Type B pancreatic cell (in vitro differentiated cells): ENCODE results near the gene CAMTA1. TPM values are rescaled to one million over a fixed set of nuclear protein-coding genes. Genes with fewer than 3 reads are reported as not detected.

Experiments
- DNase-seq: peaks from one replicate; pipeline ENCODE4 v3.0.0; 2021; ENCODE audit warnings: mixed read lengths; ENCODE audit not compliant: unreplicated experiment; ENCODE audit errors: extremely low spot score
- H3K27ac Mint-ChIP-seq: 2 replicates; pipeline ENCODE4 v1.8.0; 2021; ENCODE audit warnings: mild to moderate bottlenecking, mixed read lengths
- H3K27me3 Mint-ChIP-seq: 2 replicates; pipeline ENCODE4 v1.8.0; 2021; ENCODE audit warnings: mixed read lengths
- H3K36me3 Mint-ChIP-seq: 2 replicates; pipeline ENCODE4 v1.8.0; 2021; ENCODE audit warnings: mixed read lengths
- H3K4me1 Mint-ChIP-seq: one replicate; pipeline ENCODE4 v1.8.0; 2021; ENCODE audit warnings: mixed read lengths; ENCODE audit not compliant: unreplicated experiment
- H3K4me3 Mint-ChIP-seq: 2 replicates; pipeline ENCODE4 v1.8.0; 2021; ENCODE audit warnings: mild to moderate bottlenecking, mixed read lengths
- H3K9me3 Mint-ChIP-seq: 2 replicates; pipeline ENCODE4 v1.8.0; 2021; ENCODE audit warnings: mixed read lengths
- total RNA-seq: library from RNA; stranded (reverse); gene quantifications from 2 replicates; pipeline ENCODE4 v1.2.1, GENCODE V29; 2021; ENCODE audit warnings: low replicate concordance
- TF ChIP-seq, protein P1 (sequence below): fragments of 200-600 bp; sonication (generic); conservative IDR thresholded peaks from 2 replicates; pipeline ENCODE4 v1.5.0; 2021; ENCODE audit warnings: antibody characterized with exemption, mild to moderate bottlenecking

The CAMTA1 gene
- total RNA-seq, 1 donor from 2014 or later, result 82.5 TPM

GRCh38 chr1:7485826-7486225 lies 700.6 kb downstream of the CAMTA1 start:
- no peaks in the 10 kb centered on the region for H3K36me3 Mint-ChIP-seq
- TF ChIP-seq, protein P1, sequence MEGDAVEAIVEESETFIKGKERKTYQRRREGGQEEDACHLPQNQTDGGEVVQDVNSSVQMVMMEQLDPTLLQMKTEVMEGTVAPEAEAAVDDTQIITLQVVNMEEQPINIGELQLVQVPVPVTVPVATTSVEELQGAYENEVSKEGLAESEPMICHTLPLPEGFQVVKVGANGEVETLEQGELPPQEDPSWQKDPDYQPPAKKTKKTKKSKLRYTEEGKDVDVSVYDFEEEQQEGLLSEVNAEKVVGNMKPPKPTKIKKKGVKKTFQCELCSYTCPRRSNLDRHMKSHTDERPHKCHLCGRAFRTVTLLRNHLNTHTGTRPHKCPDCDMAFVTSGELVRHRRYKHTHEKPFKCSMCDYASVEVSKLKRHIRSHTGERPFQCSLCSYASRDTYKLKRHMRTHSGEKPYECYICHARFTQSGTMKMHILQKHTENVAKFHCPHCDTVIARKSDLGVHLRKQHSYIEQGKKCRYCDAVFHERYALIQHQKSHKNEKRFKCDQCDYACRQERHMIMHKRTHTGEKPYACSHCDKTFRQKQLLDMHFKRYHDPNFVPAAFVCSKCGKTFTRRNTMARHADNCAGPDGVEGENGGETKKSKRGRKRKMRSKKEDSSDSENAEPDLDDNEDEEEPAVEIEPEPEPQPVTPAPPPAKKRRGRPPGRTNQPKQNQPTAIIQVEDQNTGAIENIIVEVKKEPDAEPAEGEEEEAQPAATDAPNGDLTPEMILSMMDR, result no peak
- no peaks in the 10 kb centered on the region for H3K27me3 Mint-ChIP-seq
- no peaks in the 10 kb centered on the region for H3K9me3 Mint-ChIP-seq
- H3K4me1 Mint-ChIP-seq, result peaks cover 8% of the 10 kb centered on the region
- H3K4me3 Mint-ChIP-seq, result no peak overlapping the region
- no peak for DNase-seq
- H3K27ac Mint-ChIP-seq, result no peak overlapping the region

DNA sequence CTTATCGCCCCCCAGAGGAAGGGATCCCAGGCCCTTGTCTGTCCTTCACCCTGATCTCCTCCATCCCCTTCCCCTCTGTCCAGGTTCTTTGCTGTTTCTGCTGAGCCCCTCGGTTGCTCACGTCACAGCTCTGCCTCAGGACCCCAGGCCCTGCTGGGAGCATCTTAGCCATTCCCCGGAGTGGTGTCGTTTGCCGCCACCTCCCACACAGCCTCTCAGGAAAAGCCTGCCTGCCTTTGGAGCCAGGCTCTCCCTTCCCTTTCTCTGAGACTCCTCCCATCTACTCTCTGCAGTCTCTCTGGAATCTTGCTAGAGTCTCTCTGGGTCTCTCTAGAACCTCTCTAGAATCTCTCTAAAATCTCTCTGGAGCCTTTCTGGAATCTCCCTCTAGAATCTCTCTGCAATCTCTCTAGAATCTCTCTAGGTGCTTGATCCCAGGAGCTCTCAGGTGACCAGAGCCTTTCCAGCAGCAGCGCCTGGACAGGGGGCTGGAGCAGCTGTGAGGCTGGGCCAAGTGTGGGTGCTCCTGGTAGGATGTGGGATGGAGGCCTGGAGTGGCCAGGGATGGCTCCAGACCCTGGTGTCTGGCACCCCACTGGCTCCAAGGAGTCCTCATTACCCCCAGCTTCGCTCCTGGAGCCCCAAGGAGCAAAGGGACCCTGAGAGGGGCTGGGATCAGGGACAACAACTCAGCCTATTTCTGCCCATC lies 702.7 kb downstream of the CAMTA1 start:
- Mint-ChIP-seq H3K36me3 (peaks cover 3% of the 10 kb centered on the region), H3K4me1 (peaks cover 25% of the 10 kb centered on the region), H3K27me3 (no peaks in the 10 kb centered on the region), H3K9me3 (no peaks in the 10 kb centered on the region), H3K27ac (no peak overlapping the region), H3K4me3 (no peak overlapping the region)
- TF ChIP-seq, protein P1, result no peak
- DNase-seq, result no peak

- H3K4me1 Mint-ChIP-seq, result peaks cover 26% of the 10 kb centered on the region
- TF ChIP-seq, protein P1, result no peak
- no peaks in the 10 kb centered on the region for H3K27me3 Mint-ChIP-seq
- peaks cover 7% of the 10 kb centered on the region for H3K36me3 Mint-ChIP-seq
- H3K4me3 Mint-ChIP-seq, result no peak overlapping the region
- DNase-seq, result no peak
- no peaks in the 10 kb centered on the region for H3K9me3 Mint-ChIP-seq
- H3K27ac Mint-ChIP-seq, result no peak overlapping the region
Measured at GRCh38 chr1:7488475-7488842, 703.2 kb downstream of the CAMTA1 start.

DNA sequence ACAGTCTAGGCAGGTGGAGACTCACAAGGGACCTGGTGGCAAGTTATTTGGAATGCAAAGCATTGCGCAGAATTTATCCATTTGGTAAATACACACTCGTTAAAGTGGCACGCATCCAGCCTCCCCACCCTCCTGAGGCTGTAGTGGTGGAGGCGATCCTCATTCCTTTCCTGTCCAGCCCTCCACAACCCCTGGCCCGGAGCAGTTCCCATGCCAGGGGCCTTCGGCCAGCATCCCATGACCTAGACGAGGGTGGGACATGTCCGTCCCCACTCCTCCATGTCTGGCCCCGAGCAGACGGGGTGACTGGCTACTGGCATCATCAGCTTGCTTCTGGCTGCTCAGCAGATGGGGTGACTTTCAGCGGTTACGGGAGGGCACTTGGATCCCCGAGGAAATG lies 704.3 kb downstream of the CAMTA1 start:
- no peak overlapping the region for H3K4me3 Mint-ChIP-seq
- H3K4me1 Mint-ChIP-seq, result peaks cover 32% of the 10 kb centered on the region
- no peak for DNase-seq
- peaks cover 7% of the 10 kb centered on the region for H3K36me3 Mint-ChIP-seq
- no peaks in the 10 kb centered on the region for H3K27me3 Mint-ChIP-seq
- TF ChIP-seq, protein P1, result no peak
- no peak overlapping the region for H3K27ac Mint-ChIP-seq
- H3K9me3 Mint-ChIP-seq, result no peaks in the 10 kb centered on the region

GRCh38 chr1:7490576-7490975 lies 705.3 kb downstream of the CAMTA1 start:
- H3K36me3 Mint-ChIP-seq, result peaks cover 7% of the 10 kb centered on the region
- H3K27me3 Mint-ChIP-seq, result no peaks in the 10 kb centered on the region
- H3K4me1 Mint-ChIP-seq, result peaks cover 32% of the 10 kb centered on the region
- TF ChIP-seq, protein P1, result no peak
- H3K4me3 Mint-ChIP-seq, result peak overlapping the region; percentile 18
- DNase-seq, result no peak
- H3K27ac Mint-ChIP-seq, result peak overlapping the region; percentile 56
- H3K9me3 Mint-ChIP-seq, result no peaks in the 10 kb centered on the region
